Measurements from ENCODE around the gene ARVCF.

ARVCF gene

DNA sequence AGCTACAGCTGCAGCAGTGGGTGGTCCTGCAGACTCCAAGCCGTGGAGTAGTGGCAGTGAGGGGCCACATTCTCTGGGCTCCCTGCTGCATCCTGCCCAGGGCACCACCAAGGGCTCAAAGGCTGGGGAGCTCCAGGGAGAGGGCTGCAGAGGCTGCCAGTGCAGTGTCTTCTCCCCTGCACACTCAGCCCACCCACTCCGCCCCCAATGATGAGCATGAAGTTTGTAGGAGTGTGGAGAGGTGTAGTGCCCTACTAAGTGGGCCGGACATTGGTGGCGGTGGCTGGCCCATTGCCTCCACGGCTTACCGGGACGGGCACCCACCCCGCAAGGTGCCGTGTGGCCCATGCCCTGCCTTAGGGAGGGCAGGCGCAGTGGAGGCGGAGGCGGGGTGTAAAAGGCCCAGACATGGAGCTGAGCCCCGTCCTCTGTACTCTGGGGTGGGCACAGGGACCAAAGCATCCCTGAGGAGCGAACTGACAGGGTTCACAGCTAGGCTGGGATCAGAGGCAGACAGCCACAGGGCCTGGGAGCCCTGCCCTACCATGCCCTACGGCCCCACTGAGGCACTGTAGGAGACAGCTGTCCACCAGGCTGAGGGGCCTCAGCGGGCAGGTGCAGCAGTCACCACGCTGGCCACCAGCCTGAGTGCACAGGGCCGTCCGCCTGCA lies 18.9 kb downstream of the ARVCF start:
- DNase-seq = no peak

- no peak for DNase-seq
Measured at GRCh38 chr22:19996694-19997384, 19.8 kb downstream of the ARVCF start.

GRCh38 chr22:19995611-19996339 lies 20.8 kb downstream of the ARVCF start:
- DNase-seq = no peak

GRCh38 chr22:19994851-19995610 lies 21.6 kb downstream of the ARVCF start:
- no peak for DNase-seq

DNA sequence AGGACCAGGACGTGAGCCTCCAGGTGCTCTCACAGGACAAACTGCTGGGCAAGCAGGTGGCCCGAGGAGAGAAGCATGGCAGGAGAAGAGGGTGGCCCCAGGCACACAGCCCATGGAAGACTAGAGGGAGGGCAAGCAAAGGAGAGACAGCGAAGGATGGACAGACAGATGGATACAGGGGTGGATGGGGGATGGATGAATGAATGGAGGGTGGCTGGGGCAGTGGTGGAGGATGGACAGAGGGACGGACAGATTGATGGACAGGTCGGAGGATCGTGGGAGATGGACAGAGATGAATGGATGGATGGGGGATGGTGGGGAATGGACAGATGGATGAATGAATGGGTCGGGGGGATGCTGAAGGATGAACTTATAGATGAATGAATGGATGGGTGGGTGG lies 22.7 kb downstream of the ARVCF start:
- no peak for DNase-seq

- DNase-seq = no peak
Measured at GRCh38 chr22:19992921-19993355, 23.7 kb downstream of the ARVCF start.

DNA sequence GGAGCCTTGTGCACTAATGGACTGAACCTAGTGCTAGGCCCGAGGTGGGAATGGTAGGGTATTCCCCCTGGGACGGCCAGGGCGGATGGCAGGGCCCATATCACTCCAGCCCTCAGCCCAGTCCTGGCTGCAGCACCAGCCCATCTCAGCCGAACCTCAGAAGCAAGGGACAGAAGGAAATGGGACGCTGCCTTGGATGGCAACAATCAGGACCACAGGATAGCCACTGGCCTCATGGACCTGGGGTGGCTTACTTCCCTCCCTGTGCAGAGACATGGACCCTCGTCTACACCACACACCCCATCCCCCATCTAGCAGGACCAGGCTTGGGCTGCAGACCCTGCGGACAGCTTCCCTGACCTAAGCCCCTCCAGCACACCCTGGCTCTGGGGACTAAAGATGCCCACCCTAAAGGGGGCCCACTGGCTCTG lies 24.1 kb downstream of the ARVCF start:
- DNase-seq = no peak

- DNase-seq = no peak
Measured at GRCh38 chr22:19991645-19992451, 24.8 kb downstream of the ARVCF start.

- DNase-seq = no peak
Measured at GRCh38 chr22:19991395-19991644, 25.3 kb downstream of the ARVCF start.

GRCh38 chr22:19990609-19991394 lies 25.8 kb downstream of the ARVCF start:
- no peak for DNase-seq

GRCh38 chr22:19990188-19990587 lies 26.4 kb downstream of the ARVCF start:
- no peak for DNase-seq

DNA sequence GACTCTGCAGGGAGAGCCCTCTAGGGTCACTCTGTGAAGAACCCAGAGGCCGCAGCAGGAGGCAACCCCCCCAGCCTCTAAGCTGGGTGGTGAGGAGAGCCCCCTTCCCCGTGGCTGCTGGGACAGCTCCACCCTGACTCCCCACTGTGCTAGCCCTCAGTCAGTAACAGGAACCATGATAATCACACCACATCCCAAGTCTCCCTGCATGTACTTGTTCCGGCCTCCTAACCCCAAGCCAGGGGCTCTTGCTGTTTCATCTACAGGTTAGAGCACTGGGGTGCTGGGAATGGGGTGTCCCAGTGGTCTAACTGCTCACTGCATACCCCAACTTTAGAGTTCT lies 26.9 kb downstream of the ARVCF start:
- DNase-seq = no peak

DNA sequence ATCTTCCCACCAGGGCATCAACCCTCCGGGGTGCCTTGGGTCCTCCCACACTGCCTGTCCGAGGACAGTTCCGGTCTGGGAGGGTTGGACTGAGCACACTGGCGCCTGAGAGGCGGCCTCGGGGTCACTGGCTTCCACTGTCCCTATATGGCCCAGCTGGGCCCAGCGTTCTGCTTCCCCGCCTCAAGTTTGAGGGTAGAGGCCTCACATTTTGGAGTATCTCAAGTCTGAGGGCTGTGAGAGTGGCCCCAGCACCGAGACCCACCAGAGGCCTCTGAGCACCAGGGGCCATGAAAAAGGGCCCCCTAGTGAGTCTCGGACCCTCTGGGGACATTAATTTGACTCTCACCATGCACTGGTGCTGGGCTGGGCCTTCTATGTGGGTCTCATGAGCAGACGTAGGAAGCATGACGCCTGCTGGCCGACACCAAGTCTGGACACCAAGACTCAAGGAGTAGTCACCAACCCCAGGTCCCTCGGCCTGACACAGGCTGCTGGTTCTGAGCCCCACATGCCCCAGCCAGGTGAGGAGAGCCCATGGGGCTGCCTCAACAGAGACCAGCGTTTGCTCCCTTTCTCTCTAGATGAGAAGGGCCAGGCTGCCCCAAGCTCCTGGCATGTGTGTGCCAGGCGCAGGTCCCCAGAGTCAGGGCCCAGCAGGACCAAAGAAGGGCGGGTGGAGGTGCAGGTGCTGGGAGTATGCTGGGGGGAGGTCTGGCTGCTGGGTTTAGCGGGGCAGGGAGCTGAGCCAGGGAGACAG lies 27.5 kb downstream of the ARVCF start:
- DNase-seq = no peak

DNA sequence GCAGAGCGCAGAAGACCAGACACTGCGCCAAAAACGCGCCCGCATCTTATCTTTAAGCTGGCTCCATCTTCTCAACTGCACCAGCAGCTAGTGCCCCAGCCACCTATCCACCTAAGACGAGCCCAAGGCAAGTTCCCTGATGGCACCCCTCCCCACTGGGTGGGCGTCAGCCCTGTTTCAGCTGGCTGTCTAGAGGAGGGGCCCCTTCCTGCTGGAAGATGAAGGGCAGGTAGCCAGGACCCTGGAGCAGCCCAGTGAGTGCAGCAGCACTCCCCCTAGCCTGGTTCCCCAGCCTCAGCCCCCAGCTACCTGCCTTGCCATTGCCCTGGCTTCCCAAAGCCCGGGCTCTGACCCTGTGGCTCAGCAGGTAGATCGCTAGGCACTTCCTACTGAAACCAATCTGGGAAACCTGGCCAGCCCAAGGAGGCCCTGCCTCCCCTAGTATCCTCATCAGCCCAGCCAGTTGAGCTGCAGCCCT lies 28.3 kb downstream of the ARVCF start:
- DNase-seq = no peak

DNA sequence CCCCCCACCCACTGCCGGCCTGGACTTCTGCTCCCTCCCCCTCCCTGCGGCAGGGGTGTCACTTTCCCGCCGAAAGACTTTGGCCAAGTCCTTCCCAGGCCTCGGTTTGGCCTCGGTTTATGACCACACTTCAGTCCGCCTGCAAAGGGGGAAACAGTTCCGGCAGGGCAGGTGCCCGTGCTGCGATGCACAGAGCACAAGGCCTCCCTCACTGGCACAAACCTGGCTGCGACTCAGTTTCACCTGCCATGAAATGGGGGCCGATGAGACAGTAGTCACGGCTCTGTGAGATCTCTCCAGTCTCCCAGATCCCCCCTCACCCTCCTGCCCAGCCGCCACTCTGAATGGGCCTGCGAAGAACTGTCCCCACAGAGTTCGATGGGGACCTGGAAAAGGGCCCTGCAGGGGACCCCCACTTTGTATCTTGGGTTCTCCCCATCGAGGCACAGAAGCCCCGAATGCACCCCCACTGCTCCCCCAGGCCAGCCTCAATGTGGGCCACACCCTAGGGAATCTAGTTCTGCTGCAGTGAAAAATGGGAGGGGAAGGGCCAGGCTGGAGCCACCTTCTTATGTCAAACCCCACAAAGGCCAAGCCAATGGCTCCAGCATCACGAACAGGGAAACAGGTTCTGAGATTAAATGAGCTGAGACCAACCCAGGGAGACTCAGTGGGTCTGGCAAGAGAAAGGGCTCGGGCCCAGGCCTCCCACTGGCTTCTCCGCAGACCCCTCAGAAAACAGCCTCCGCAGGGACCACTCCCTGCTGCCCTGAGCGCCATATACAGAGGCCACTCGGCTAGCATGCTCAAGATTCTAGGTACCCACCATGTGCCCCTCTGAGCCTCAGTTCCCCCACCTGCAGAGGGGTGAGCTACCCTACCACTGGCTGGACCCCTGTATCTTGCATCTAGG lies 29.0 kb downstream of the ARVCF start:
- DNase-seq = no peak

DNA sequence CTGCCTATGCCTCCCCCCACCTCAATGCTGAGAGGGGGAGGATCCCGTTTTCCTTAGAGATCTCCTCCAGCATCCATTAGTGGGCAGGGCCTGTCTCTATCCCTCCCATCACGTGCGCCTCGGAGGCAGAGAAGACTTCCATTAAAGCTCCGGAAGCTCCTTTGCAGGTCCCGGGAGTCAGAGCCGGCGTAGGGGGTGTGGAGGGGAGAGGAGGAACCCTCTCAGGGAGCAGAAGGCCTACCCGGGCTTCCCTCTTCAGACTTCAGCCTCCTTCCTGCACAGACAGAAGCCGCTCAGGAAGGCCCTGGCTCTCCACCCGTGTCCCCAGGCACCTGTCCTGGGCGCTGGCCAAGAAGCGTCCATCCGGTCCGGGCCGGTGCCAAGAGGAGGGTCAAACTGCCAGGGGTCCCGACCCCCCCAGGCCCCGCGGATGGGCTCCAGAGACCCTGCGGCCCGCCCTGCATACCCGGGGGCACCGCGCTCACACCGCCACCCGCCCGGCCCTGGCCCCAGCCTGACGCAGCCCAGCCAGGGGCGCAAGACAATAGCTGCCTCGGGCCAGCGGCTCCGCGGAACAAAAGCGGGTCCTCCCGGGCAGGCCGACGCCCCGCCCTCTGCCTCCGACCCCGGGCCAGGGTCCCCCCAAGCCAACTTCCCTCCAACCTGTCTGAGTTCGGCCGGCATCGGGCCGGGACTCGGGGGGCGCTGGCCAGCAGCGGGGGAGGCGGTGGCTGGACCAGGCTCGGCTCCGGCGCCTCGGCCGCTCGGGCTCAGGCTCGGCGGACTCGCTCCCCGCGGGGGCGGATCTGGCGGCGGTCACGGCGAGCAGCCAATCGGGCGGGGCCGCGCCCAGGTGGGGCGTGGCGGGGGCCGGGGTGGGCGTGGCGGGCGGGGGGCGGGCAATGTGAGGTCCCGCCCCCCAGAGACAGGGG lies 29.9 kb downstream of the ARVCF start:
- no peak for DNase-seq

GRCh38 chr22:19986011-19986409 lies 30.6 kb downstream of the ARVCF start:
- DNase-seq = no peak

Measured in NCI-H2081 treated with DMSO at 0.1 percent for 48 hours (cell line).